CD4-positive, alpha-beta T cell treated with Interleukin-15 for 4 hours (primary cell): ENCODE measurements around the gene ZNF426.
"Not testable (repeated sequence)": the region's sequence is repeated elsewhere in the genome, so short reads cannot be mapped to it uniquely, and the experiment has no call there.

ENCODE experiments used
- DNase-seq: peaks from one replicate; pipeline ENCODE4 v3.0.0-alpha.2; 2020; ENCODE audit warnings: low spot score

ZNF426 gene

DNA sequence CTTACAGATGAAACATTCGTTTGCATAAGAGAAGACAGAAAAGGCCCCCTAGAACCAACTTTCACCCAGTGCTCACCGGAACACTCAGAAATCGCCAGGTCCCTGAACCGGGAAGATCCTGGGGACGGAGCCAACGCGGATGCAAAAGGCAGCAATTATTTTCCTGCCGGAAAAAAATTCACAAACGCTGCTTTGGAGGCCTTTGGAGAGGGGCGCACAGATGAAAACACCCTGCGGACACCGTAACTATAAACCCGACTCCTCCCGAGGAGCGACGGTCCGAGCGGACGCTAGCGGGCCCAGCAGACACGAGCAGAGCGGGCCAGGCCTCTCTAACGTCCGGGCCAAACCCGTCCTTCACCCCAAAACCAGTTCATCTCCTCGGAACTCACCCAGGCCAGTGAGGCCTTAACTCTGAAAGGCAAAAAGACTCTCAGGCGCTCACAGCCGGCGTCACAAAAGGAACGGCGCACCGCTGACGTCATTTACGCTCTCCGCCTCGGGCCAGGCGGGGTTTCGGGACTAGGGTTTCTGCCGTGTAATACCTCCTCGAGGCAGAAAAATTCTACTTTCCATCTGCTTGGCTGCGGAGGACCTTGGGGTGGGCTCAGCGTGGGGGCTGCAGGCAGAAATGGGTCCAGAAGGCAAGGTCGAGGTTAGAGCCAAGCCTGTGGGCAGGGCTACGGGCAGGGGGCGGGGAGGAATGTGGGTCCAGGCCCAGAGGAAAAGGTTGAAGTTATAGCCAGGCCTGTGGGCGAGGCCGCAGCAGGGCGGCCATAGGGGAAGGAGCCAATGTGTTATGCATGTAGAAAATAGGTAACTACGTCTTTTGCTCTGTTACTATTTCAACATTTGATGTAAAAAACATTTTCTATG lies at the start of gene ZNF426:
Gene ZNF426, minus strand, starts transcription at position 463 of the 876 bp plus-strand sequence. CDS start 2,413 bp downstream, outside the sequence.
- DNase-seq = peak; percentile 81

DNA sequence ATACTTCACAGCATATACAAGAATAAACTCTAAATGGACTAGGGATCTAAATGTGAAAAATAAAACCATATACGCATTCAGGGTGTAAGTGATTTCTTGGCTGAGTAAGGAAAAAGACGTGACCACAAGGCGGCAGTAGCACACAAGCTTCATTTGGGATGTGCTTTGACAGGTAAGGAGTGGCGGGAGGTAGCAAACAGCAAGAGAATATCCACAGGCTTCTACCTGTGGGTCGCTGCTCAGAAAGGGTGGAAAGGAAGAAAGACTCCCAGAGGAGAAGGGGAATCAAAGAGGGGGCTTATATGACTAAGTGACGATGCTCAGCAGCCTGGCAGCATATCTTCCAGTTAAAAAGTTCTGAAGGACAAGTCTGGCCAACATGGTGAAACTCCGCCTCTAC lies 48.3 kb upstream of the ZNF426 start:
- DNase-seq = peak; percentile 78

DNA sequence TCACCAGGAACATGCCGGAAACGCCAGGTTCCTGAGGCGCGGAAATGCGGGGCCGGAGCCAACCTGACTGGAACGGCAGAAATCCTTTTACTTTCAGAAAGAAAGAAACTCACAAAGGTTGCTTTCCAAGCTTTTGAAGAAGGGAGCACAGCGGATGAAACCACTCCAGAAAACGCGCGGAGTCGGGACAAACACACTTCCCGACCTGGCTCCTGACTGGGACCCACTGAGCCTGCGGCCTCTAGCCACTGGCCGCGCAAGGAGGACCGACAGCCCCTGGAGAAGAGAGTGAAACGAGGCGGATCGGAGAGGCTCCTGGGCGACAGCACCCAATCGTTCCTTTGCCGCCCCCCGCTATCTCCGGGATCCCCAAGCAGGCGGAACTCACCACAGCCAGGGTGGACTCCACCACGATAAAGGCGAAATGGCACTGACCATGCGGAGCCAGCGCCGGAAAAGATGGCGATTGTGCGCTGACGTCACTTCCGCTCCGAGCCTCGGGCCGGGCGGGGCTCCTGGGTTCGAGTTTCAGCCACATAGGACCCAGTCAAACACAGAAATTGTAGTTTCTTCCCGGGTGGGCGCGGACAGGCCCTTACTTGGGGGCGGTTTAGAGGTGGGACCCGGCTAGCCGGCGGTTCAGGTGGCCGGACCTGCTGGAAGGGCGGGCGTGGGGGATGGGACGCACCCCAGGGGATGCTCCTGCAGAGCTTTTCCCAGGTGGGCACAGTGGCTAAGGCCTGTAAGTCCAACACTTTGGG lies 45.8 kb upstream of the ZNF426 start, which contains the start of gene ZNF121:
Gene ZNF121, minus strand, starts transcription at position 432 of the 761 bp plus-strand sequence. CDS start 16,407 bp downstream, outside the sequence.
- DNase-seq = peak; percentile 73

DNA sequence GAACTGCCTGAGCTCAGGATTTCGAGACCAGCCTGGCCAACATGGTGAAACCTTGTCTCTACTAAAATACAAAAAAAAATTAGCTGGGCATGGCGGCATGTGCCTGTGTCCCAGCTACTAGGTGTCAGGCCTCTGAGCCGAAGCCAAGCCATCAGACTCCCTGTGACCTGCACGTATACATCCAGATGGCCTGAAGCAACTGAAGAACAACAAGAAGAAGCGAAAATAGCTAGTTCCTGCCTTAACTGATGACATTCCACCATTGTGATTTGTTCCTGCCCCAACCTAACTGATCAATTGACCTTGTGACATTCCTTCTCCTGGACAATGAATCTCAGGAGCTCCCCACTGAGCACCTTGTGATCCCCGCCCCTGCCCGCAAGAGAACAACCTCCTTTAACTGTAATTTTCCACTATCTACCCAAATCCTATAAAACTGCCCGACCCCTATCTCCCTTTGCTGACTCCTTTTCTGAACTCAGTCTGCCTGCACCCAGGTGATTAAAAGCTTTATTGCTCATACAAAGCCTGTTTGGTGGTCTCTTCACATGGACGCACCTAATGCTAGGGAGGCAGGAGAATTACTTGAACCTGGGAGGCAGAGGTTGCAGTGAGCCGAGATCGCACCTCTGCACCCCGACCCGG lies 43.8 kb upstream of the ZNF426 start:
- not testable (repeated sequence) for DNase-seq

DNA sequence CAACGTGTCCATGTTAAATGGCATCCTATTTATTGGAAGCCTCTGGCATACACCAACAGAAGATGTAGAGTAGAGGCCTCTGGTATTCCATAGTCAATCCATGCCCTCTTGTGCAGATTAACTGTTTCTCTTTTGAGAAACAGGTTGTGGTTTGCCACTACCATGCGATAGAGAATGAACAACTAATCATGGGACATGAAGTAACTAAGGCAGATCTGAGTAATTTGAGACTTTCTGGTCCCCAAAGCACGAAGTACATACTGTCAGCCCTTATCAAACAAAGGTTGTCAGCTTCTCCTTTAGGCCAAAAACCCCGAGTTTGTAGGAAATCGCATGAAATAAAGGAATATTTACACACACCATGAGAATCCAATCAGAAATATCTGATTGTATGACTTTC lies 42.3 kb upstream of the ZNF426 start:
- no peak for DNase-seq

DNA sequence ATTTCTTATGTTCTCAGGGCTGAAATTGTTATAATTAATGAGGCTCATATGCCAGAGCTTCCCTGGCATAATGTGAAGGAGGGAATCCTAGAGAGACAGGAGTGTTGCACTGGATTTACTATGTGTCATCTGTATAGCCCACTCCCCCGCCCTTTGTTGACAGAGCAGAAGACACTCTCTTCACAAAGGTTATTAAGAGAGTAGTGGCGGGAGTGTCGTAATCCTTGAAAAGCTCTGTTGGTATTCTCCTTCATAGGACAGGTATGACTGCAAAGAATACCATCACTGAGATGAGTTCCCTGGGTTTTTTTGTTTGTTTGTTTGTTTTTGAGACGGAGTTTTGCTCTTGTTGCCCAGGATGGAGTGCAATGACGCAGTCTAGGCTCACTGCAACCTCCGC lies 31.8 kb upstream of the ZNF426 start:
- no peak for DNase-seq

DNA sequence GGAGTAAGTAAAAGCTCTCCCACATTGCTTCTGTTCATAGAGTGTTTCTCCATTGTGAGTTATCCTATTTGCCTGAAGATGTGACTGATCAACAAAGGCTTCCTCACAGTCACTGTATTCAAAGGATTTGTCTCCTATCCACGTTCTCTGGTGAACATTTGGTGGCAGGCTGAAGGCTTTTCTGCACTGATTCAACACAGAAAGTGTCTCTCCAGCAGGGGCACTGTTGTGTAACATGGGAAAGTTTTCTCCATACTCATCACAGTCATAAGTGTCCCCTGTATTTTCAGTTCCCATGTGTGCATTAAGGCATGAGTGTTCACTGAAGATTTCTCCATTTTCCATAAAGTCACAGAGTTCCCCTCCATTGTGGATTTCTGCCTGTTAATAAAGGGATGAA lies 28.3 kb upstream of the ZNF426 start:
- DNase-seq = no peak

DNA sequence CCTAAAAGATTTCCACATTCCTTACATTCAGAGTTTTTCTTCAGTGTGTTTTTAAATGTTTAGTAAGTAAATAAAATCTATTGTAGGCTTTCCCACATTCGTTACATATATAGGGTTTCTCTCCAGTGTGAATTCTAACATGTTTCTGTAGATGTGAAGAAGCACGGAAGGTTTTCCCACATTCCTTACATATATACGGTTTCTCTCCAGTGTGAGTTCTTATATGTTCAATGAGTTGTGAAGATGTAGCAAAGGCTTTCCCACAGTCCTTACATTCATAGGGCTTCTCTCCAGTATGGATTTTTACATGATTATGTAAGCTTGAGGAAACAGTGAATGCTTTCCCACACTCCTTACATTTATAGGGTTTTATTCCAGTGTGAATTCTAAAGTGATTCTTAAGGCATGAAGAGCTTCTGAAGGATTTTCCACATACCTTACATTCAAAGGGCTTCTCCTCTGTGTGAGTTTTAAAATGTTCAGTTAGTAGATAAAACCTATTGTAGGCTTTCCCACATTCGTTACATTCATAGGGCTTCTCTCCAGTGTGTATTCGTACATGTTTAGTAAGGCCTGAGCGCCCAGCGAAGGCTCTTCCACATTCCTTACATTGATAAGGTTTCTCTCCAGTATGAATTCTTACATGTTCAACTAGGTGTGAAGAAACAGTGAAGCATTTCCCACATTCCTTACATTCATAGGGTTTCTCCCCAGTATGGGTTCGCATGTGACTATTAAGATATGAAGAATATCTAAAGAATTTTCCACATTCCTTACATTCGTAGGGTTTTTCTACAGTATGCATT lies 27.7 kb upstream of the ZNF426 start:
- DNase-seq = no peak

DNA sequence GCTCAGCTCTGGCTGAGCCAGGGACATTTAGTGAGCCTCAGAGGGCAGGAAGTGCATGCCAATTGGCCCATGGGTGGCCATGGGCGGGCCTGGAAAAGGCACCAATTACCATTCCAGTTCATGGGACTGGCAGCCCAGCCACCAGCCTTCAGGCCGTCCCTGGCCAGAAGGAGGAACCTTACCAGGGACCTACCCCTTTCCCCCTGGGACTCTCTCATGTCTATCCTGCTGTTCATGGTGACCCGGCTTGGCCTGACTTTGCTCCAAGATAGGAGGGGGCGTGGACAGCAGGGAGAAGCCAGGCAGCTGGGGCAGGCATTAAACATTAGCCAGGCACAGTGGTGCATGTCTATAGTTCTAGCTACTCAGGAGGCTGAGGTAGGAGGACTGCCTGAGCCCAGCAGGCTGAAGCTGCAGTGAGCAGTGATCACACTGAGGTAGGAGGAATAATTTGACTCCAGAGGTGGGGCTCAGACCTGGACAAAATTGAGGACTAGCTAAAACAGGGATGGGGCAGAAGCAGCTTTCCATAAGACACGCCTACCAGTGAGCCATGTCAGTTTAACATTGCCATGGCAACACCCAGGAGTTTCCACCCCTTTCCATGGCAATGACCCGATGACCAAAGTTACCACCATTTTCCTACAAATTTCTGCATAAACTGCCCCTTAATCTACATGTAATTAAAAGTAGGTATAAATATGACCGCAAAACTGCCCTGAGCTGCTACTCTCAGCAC lies 14.3 kb upstream of the ZNF426 start:
- DNase-seq = no peak

DNA sequence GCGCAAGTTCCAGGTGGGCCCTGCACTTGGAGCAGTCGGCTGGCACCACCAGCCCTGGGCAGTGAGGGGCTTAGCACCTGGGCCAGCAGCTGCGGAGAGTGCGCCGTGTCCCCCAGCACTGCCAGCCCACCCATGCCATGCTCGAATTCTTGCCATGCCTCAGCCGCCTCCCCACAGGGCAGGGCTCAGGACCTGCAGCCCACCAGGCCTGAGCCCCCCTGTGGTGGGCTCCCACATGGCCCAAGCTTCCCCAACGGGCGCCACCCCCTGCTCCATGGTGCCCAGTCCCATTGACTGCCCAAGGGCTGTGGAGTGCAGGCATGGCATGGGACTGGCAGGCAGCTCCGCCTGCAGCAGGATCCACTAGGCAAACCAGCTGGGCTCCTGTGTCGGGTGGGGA lies 9.4 kb upstream of the ZNF426 start:
- no peak for DNase-seq

DNA sequence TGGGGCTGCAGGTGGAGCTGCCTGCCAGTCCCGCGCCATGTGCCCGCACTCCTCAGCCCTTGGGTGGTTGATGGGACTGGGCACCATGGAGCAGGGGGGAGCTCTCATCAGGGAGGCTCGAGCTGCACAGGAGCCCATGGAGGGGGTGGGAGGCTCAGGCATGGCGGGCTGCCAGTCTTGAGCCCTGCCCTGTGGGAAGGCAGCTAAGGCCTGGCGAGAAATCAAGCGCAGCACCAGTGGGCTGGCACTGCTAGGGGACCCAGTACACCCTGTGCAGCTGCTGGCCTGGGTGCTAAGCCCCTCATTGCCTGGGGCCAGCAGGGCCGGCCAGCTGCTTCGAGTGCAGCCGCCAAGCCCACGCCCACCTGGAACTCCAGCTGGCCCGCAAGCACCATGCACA lies 2.8 kb upstream of the ZNF426 start:
- DNase-seq = not testable (repeated sequence)

DNA sequence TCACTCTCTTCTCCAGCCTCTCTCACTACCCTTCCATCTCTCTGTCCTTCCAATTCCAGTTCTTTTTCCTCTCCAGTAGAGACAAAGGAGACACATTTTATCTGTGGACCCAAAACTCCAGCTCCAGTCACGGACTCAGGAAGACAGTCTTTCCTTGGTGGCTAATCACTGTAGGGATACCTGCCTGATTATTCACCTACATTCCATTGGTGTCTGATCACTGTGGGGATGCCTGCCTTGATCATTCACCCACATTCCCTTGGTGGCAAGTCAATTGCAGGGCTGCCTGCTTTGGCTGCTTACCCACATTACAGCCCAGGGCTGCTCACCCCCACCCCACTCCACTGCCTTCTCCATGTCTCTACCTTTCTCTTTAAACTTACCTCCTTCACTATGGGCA lies 1.5 kb upstream of the ZNF426 start:
- not testable (repeated sequence) for DNase-seq

DNA sequence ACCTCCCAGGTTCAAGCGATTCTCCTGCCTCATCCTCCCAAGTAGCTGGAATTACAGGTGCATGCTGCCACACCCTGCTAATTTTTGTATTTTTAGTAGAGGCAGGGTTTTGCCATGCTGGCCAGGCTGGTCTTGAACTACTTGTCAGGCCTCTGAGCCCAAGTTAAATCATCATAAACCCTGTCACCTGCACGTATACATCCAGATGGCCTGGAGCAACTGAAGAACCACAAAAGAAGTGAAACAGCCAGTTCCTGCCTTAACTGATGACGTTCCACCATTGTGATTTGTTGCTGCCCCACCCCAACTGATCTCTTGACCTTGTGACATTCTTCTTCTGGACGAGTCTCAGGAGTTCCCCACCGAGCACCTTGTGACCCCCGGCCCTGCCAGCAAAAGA lies 756 bp upstream of the ZNF426 start:
- not testable (repeated sequence) for DNase-seq

DNA sequence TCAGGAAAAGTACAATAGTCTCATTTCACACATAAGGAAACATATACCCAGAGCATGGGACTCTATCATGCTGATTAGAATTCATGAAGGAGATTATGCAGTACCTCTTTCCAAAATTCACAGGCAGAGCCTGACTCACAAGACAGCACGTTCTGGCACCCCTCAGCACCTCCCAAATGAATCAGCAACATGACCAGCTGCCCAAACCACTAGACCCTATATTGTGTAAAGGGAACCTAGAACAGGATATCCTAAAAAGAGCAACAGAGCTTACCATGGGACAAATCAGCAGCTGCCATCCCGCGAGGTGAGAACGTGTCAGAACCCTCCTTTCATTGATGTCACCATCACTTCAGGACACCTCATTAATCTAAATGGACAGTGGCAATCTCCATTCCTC lies 2.5 kb downstream of the ZNF426 start:
- no peak for DNase-seq

DNA sequence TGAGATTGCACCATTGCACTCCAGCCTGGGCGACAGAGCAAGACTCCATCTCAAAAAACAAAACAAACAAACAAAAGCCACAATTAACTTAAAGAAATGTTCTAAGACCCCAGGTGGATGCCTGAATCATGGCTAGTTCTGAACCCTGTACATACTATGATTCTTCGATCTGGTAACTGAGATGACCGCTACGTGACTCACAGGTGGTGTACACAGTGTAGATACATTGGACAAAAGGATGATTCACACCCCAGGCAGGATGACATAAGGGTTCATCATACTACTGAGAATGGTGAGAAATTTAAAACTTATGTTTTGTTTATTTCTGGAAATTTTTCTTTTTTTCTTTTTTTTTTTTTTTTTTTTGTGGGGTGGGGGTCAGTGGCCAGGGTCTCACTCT lies 6.5 kb downstream of the ZNF426 start:
- no peak for DNase-seq

DNA sequence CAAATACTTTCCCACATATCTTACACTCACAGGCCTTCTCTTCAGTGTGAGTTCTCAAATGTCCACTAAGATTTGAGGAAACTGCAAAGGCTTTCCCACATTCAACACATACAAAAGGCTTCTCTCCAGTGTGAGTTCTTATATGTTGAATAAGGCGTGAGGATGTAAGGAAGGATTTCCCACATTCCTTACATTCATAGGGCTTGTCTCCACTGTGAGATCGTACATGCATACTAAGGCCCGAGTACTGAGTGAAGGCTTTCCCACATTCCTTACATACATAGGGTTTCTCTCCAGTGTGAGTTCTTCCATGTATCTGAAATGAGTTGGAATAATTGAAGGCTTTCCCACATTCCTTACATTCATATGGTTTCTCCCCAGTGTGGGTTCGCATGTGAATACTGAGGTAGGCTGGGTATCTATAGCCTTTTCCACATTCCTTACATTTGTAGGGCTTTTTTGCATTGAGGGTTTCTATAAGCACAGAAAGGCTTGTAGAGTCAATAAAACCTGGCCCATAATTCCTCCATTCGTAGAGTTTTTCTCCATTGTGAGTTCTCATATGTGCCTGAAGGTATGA lies 9.6 kb downstream of the ZNF426 start:
- no peak for DNase-seq

DNA sequence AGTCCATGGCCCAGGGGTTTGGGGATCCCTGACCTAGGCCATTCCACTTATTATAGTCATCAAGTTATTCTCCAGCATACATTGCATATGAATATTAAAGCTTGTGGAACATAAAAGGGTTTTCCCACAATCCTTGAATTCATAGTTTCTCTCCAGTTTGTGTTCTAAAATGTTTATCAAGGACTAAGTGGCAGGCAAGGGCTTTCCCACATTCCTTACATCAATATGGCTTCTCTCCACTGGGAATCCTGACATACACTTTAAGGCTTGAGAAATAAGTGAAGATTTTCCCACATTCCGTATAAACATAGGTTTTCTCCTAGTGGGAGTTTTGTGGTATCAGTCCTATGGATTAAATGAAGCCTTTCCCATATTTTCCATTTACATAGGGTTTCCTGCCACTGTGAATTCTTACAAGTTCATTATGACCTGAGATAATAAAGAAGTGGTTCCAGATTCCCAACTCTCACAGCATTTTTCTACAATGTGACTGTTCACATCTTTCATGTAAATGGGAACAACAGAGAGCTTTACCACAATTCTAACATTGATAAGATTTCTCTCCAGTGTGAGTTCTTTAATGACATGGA lies 14.5 kb downstream of the ZNF426 start:
- DNase-seq = no peak

DNA sequence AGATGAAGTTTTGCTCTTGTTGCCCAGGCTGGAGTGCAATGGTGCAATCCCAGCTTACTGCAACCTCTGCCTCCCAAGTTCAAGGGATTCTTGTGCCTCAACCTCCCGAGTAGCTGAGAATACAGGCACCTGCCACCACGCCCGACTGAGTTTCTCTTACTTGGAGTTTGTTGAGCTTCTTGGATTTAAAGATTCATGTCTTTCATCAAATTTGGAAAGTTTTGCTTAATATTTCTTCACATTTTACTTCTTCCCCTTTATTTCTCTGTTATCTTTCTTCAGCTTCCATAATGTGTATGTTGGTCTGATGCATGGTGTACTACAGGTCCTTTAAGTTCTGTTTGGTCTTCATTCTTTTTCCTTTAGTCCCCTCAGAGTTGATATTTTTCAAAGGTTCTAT lies 31.2 kb downstream of the ZNF426 start:
- no peak for DNase-seq

DNA sequence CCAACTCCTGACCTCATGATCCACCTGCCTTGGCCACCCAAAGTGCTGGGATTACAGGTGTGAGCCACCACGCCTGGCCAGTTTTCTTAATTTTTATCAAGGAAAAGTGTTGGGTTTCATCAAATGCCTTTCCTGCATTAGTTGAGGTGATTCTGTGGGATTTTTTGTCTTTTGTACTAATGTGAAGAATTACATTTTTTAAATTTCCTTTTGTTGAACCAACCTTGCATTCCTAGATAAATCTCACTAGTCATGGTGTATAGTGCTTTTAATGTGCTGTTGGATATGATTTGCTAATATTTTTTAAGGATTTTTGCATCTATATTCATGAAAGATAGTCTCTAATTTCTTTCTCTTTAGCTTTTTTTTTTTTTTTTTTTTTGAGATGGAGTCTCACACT lies 37.6 kb downstream of the ZNF426 start:
- no peak for DNase-seq

DNA sequence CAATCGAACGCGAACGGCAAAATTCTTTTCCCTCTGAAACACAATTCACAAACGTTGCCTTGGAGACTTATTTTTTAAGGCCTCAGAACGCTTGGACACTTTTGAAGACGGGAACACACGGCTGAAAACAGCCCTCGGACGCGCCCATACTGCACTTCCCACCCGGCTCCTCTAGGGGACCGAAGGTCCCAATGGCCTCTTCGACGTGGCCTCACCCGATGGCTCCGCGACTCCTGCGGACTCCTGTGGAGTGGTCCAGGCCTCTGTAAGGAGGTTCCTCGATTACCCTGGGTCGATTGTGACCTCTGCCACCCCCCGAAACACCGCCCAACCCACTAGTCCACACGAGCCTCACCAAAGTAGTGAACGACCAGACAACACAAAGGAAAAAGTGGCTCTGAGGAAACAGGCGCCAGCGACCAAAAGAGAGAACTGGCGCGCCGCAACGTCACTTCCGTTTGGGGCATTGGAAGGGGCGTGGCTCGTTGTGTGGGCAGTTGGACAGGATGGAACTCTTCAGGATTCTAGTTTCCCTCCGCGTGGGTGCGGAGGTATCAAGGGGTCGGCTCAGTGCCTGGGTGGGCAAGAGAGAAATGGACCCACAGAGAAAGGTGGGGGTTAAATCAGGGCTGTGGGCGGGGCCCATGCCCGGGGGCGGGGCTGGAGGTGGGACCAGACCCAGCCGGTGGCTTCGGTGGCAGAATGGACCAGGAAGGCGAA lies 40.1 kb downstream of the ZNF426 start, which contains the start of gene ZNF560:
Gene ZNF560, minus strand, starts transcription at position 434 of the 720 bp plus-strand sequence. CDS start 23,303 bp downstream, outside the sequence.
- no peak for DNase-seq
